OCI-LY1 (cell line): ENCODE data around the gene SMIM10.
"Not testable (repeated sequence)": the region's sequence is repeated elsewhere in the genome, so short reads cannot be mapped to it uniquely, and the experiment has no call there.

ENCODE experiments used
- H2AFZ ChIP-seq: fragments of 200-600 bp; sonication (generic), shearing (Covaris generic); 2 replicates; pipeline ENCODE4 v1.6.0; 2014; ENCODE audit warnings: antibody characterized with exemption, mild to moderate bottlenecking, low read length
- H3F3A ChIP-seq: fragments of 200-600 bp; sonication (generic), shearing (Covaris generic); 2 replicates; pipeline ENCODE4 v1.6.0; 2014; ENCODE audit warnings: mild to moderate bottlenecking, antibody characterized with exemption, low read length, moderate library complexity; ENCODE audit not compliant: insufficient read depth
- H3K27ac ChIP-seq: fragments of 200-600 bp; sonication (generic); 2 replicates; pipeline ENCODE4 v1.5.1; 2014; ENCODE audit warnings: low read length, mixed run types, mild to moderate bottlenecking, low read depth; ENCODE audit not compliant: poor library complexity, severe bottlenecking
- H3K27me3 ChIP-seq: fragments of 200-600 bp; sonication (generic); 2 replicates; pipeline ENCODE4 v1.6.0; 2014; ENCODE audit warnings: antibody characterized with exemption, mild to moderate bottlenecking, low read length, moderate library complexity; ENCODE audit not compliant: insufficient read depth
- H3K36me3 ChIP-seq: fragments of 200-600 bp; sonication (generic); 2 replicates; pipeline ENCODE4 v1.6.1; 2014; ENCODE audit warnings: mild to moderate bottlenecking, antibody characterized with exemption, low read length, moderate library complexity, mixed read lengths; ENCODE audit not compliant: insufficient read depth
- H3K4me1 ChIP-seq: fragments of 200-600 bp; sonication (generic); 2 replicates; pipeline ENCODE4 v1.5.1; 2014; ENCODE audit warnings: mild to moderate bottlenecking, low read length, moderate library complexity; ENCODE audit not compliant: insufficient read depth, severe bottlenecking
- H3K4me2 ChIP-seq: fragments of 200-600 bp; sonication (generic), shearing (Covaris generic); 2 replicates; pipeline ENCODE4 v1.6.1; 2014; ENCODE audit warnings: low read length
- H3K4me3 ChIP-seq: fragments of 200-600 bp; sonication (generic); 2 replicates; pipeline ENCODE4 v1.5.1; 2014; ENCODE audit warnings: low read length, low read depth, mild to moderate bottlenecking, mixed read lengths; ENCODE audit not compliant: poor library complexity, severe bottlenecking
- H3K79me2 ChIP-seq: fragments of 200-600 bp; shearing (Covaris generic); 2 replicates; pipeline ENCODE4 v1.6.1; 2016; ENCODE audit warnings: mixed run types, low read length, mixed read lengths; ENCODE audit not compliant: insufficient read depth
- H3K9ac ChIP-seq: fragments of 200-600 bp; sonication (generic), shearing (Covaris generic); 2 replicates; pipeline ENCODE4 v1.6.1; 2014; ENCODE audit warnings: mild to moderate bottlenecking, low read length, mixed read lengths
- H3K9me2 ChIP-seq: fragments of 200-600 bp; sonication (generic), shearing (Covaris generic); 2 replicates; pipeline ENCODE4 v1.6.1; 2014; ENCODE audit warnings: low read depth, mild to moderate bottlenecking, low read length, mixed read lengths
- H3K9me3 ChIP-seq: fragments of 200-600 bp; shearing (Covaris generic); 2 replicates; pipeline ENCODE4 v1.6.1; 2014; ENCODE audit warnings: low read length, mixed read lengths
- H4K20me1 ChIP-seq: fragments of 200-600 bp; sonication (generic), shearing (Covaris generic); 2 replicates; pipeline ENCODE4 v1.6.0; 2016; ENCODE audit warnings: mild to moderate bottlenecking, low read length; ENCODE audit not compliant: insufficient read depth
- CTCF ChIP-seq: fragments of 200-600 bp; sonication (generic), shearing (Covaris generic); IDR thresholded peaks from 2 replicates; pipeline ENCODE4 v1.5.1; 2017; ENCODE audit warnings: mild to moderate bottlenecking, antibody characterized with exemption, low read length, moderate library complexity, mixed read lengths
- EZH2 ChIP-seq: fragments of 200-600 bp; sonication (generic), shearing (Covaris generic); IDR thresholded peaks from 2 replicates; pipeline ENCODE4 v1.8.0; 2017; ENCODE audit warnings: borderline replicate concordance, mixed run types, mild to moderate bottlenecking, antibody characterized with exemption, low read length, moderate library complexity, mixed read lengths

The SMIM10 gene

GRCh38 chrX:134990801-134991481 lies at the start of gene SMIM10:
SMIM10 (plus strand) TSS chrX:134990991; CDS start chrX:134991096, 105 bp downstream.
- TF ChIP-seq CTCF: no peak
- TF ChIP-seq EZH2: no peak
- Histone ChIP-seq H2AFZ (no peak within 1 kb of the TSS), H3K4me1 (peaks cover 12% of the 10 kb centered on the region), H3K36me3 (no peaks in the 10 kb centered on the region), H3K9me2 (no peaks in the 10 kb centered on the region), H4K20me1 (no peaks in the 10 kb centered on the region), H3K27me3 (no peaks in the 10 kb centered on the region), H3K79me2 (no peaks in the 10 kb centered on the region), H3F3A (no peaks in the 10 kb centered on the region), H3K9me3 (no peaks in the 10 kb centered on the region), H3K27ac (no peak within 1 kb of the TSS), H3K4me2 (peak within 1 kb of the TSS; percentile 70), H3K4me3 (peak within 1 kb of the TSS; percentile 59), H3K9ac (peak within 1 kb of the TSS; percentile 43; the same call in 1 of the 2 replicates)

- H3K4me3 ChIP-seq, H3K4me1 ChIP-seq, H3K27ac ChIP-seq, H3K9me3 ChIP-seq, H3K36me3 ChIP-seq, H3K4me2 ChIP-seq, H3K9me2 ChIP-seq, H3F3A ChIP-seq, H2AFZ ChIP-seq, H3K27me3 ChIP-seq, H3K79me2 ChIP-seq, H4K20me1 ChIP-seq, H3K9ac ChIP-seq: not testable (repeated sequence)
Measured at GRCh38 chrX:134946364-134946763, 44.4 kb upstream of the SMIM10 start.

GRCh38 chrX:134948333-134949241 lies 42.2 kb upstream of the SMIM10 start:
- Histone ChIP-seq H3K27ac (no peak overlapping the region), H3K27me3 (no peaks in the 10 kb centered on the region), H3K9me3 (no peaks in the 10 kb centered on the region), H3F3A (no peaks in the 10 kb centered on the region), H3K36me3 (no peaks in the 10 kb centered on the region), H3K79me2 (no peaks in the 10 kb centered on the region), H3K4me2 (no peak overlapping the region), H2AFZ (no peak overlapping the region), H3K4me3 (no peak overlapping the region), H3K4me1 (no peaks in the 10 kb centered on the region), H3K9me2 (no peaks in the 10 kb centered on the region), H4K20me1 (no peaks in the 10 kb centered on the region), H3K9ac (no peak overlapping the region)
- no peak for TF ChIP-seq CTCF
- no peak for TF ChIP-seq EZH2
